GM12801 (cell line): ENCODE results near the gene CDH4.

Experiments
- CTCF ChIP-seq: IDR thresholded peaks from one replicate; pipeline ENCODE4 v1.5.1; 2011; ENCODE audit warnings: control low read depth; ENCODE audit not compliant: insufficient read length; ENCODE audit errors: extremely low read depth

Gene CDH4

GRCh38 chr20:61582196-61582923 lies 330.3 kb downstream of the CDH4 start:
- no peak for TF ChIP-seq CTCF

- no peak for TF ChIP-seq CTCF
Measured at GRCh38 chr20:61583356-61583755, 331.3 kb downstream of the CDH4 start.

- TF ChIP-seq CTCF, result no peak
Measured at GRCh38 chr20:61584851-61585250, 332.8 kb downstream of the CDH4 start.

- TF ChIP-seq CTCF, result no peak
Measured at GRCh38 chr20:61585764-61586163, 333.7 kb downstream of the CDH4 start.

GRCh38 chr20:61587036-61587435 lies 335.0 kb downstream of the CDH4 start:
- TF ChIP-seq CTCF, result no peak

GRCh38 chr20:61587681-61588289 lies 335.7 kb downstream of the CDH4 start:
- TF ChIP-seq CTCF, result no peak

- no peak for TF ChIP-seq CTCF
Measured at GRCh38 chr20:61588411-61589385, 336.6 kb downstream of the CDH4 start.
